Measurements from ENCODE around the gene PBX1. TPM values are rescaled to one million over a fixed set of nuclear protein-coding genes. Genes with fewer than 3 reads are reported as not detected.

PBX1 gene
- total and polyA plus RNA-seq, 2 experiments from 2014 or later = 9.7 to 38.8 TPM

- no peaks in the 10 kb centered on the region for H3K9me2 ChIP-seq (ENCODE audit: insufficient read depth)
- whole genome bisulfite sequencing, 2 experiments (ENCODE audit: low coverage in 1 of 2, low lambda C conversion rate in 2 of 2, missing lambda C conversion rate in 2 of 2) = 51 to 58% methylated on average over 3 of the region's 3 CpGs
- H3F3A ChIP-seq (ENCODE audit: insufficient read depth) = no peaks in the 10 kb centered on the region
- TF ChIP-seq EZH2 (IDR thresholded peaks at IDR 0.05; ENCODE audit: insufficient read depth, poor library complexity, severe bottlenecking) (no peak), EZH2phosphoT487 (IDR thresholded peaks at IDR 0.05; ENCODE audit: insufficient read depth, low read depth) (no peak)
- no peaks in the 10 kb centered on the region for H3K27me3 ChIP-seq (replicated peaks; ENCODE audit: insufficient read depth)
- no peak overlapping the region for H3K27ac ChIP-seq
- H3K36me3 ChIP-seq (ENCODE audit: low read depth) = no peaks in the 10 kb centered on the region
- no peak overlapping the region for H3K9ac ChIP-seq
- H3K4me3 ChIP-seq = no peak overlapping the region
- H2AFZ ChIP-seq = no peak overlapping the region
- no peaks in the 10 kb centered on the region for H3K79me2 ChIP-seq (ENCODE audit: insufficient read depth)
- in situ Hi-C loops (cut with MboI) = no loop called here
- no peaks in the 10 kb centered on the region for H3K9me3 ChIP-seq (ENCODE audit: low read depth)
- H3K4me1 ChIP-seq (ENCODE audit: insufficient read depth) = no peaks in the 10 kb centered on the region
- no peak overlapping the region for H3K4me2 ChIP-seq (ENCODE audit: unreplicated experiment)
- no peaks in the 10 kb centered on the region for H4K20me1 ChIP-seq (ENCODE audit: insufficient read depth)
- no peak for DNase-seq
These were observed 321.2 kb downstream of the PBX1 start for GRCh38 chr1:164880199-164880598.

- H3K4me3 ChIP-seq = no peak overlapping the region
- H3K4me2 ChIP-seq (ENCODE audit: unreplicated experiment) = no peak overlapping the region
- H3K9ac ChIP-seq = no peak overlapping the region
- no peaks in the 10 kb centered on the region for H3K79me2 ChIP-seq (ENCODE audit: insufficient read depth)
- H3K9me3 ChIP-seq (ENCODE audit: low read depth) = no peaks in the 10 kb centered on the region
- no peak for DNase-seq
- H3K27me3 ChIP-seq (replicated peaks; ENCODE audit: insufficient read depth) = no peaks in the 10 kb centered on the region
- no peaks in the 10 kb centered on the region for H3K4me1 ChIP-seq (ENCODE audit: insufficient read depth)
- H4K20me1 ChIP-seq (ENCODE audit: insufficient read depth) = no peaks in the 10 kb centered on the region
- WGBS, 2 experiments (ENCODE audit: low coverage in 1 of 2, low lambda C conversion rate in 2 of 2, missing lambda C conversion rate in 2 of 2) = 47 to 56% methylated on average over 2 of the region's 2 CpGs
- no peak overlapping the region for H3K27ac ChIP-seq
- in situ Hi-C loops (cut with MboI) = no loop called here
- H3K9me2 ChIP-seq (ENCODE audit: insufficient read depth) = no peaks in the 10 kb centered on the region
- H3K36me3 ChIP-seq (ENCODE audit: low read depth) = no peaks in the 10 kb centered on the region
- no peak overlapping the region for H2AFZ ChIP-seq
- TF ChIP-seq EZH2 (IDR thresholded peaks at IDR 0.05; ENCODE audit: insufficient read depth, poor library complexity, severe bottlenecking) (no peak), EZH2phosphoT487 (IDR thresholded peaks at IDR 0.05; ENCODE audit: insufficient read depth, low read depth) (no peak)
- H3F3A ChIP-seq (ENCODE audit: insufficient read depth) = no peaks in the 10 kb centered on the region
These were observed 321.7 kb downstream of the PBX1 start for GRCh38 chr1:164880644-164881043.

GRCh38 chr1:164885311-164885710, 326.3 kb downstream of the PBX1 start:
- Histone ChIP-seq H3K79me2 (ENCODE audit: insufficient read depth) (no peaks in the 10 kb centered on the region), H2AFZ (no peak overlapping the region), H3K4me3 (no peak overlapping the region), H4K20me1 (ENCODE audit: insufficient read depth) (no peaks in the 10 kb centered on the region), H3K27ac (no peak overlapping the region), H3K9ac (no peak overlapping the region), H3K4me2 (ENCODE audit: unreplicated experiment) (no peak overlapping the region), H3K36me3 (ENCODE audit: low read depth) (no peaks in the 10 kb centered on the region), H3F3A (ENCODE audit: insufficient read depth) (no peaks in the 10 kb centered on the region), H3K9me3 (ENCODE audit: low read depth) (no peaks in the 10 kb centered on the region), H3K27me3 (replicated peaks; ENCODE audit: insufficient read depth) (no peaks in the 10 kb centered on the region), H3K9me2 (ENCODE audit: insufficient read depth) (no peaks in the 10 kb centered on the region), H3K4me1 (ENCODE audit: insufficient read depth) (no peaks in the 10 kb centered on the region)
- WGBS, 2 experiments (ENCODE audit: low coverage in 1 of 2, low lambda C conversion rate in 2 of 2, missing lambda C conversion rate in 2 of 2) = 80 to 90% methylated on average over 4 of the region's 4 CpGs
- in situ Hi-C loops (cut with MboI) = no loop called here
- no peak for DNase-seq
- TF ChIP-seq EZH2 (IDR thresholded peaks at IDR 0.05; ENCODE audit: insufficient read depth, poor library complexity, severe bottlenecking) (no peak), EZH2phosphoT487 (IDR thresholded peaks at IDR 0.05; ENCODE audit: insufficient read depth, low read depth) (no peak)

- Histone ChIP-seq H4K20me1 (ENCODE audit: insufficient read depth) (no peaks in the 10 kb centered on the region), H3K9me2 (ENCODE audit: insufficient read depth) (no peaks in the 10 kb centered on the region), H3K4me2 (ENCODE audit: unreplicated experiment) (no peak overlapping the region), H2AFZ (no peak overlapping the region), H3K4me1 (ENCODE audit: insufficient read depth) (no peaks in the 10 kb centered on the region), H3K9me3 (ENCODE audit: low read depth) (no peaks in the 10 kb centered on the region), H3F3A (ENCODE audit: insufficient read depth) (no peaks in the 10 kb centered on the region), H3K36me3 (ENCODE audit: low read depth) (no peaks in the 10 kb centered on the region), H3K27me3 (replicated peaks; ENCODE audit: insufficient read depth) (no peaks in the 10 kb centered on the region), H3K4me3 (no peak overlapping the region), H3K27ac (no peak overlapping the region), H3K79me2 (ENCODE audit: insufficient read depth) (no peaks in the 10 kb centered on the region), H3K9ac (no peak overlapping the region)
- TF ChIP-seq EZH2 (IDR thresholded peaks at IDR 0.05; ENCODE audit: insufficient read depth, poor library complexity, severe bottlenecking) (no peak), EZH2phosphoT487 (IDR thresholded peaks at IDR 0.05; ENCODE audit: insufficient read depth, low read depth) (no peak)
- in situ Hi-C loops (cut with MboI) = no loop called here
- DNase-seq = no peak
- WGBS, 2 experiments (ENCODE audit: low coverage in 1 of 2, low lambda C conversion rate in 2 of 2, missing lambda C conversion rate in 2 of 2) = 87 to 92% methylated on average over 1 of the region's 1 CpG
These were observed 327.1 kb downstream of the PBX1 start for GRCh38 chr1:164886101-164886500.

DNA sequence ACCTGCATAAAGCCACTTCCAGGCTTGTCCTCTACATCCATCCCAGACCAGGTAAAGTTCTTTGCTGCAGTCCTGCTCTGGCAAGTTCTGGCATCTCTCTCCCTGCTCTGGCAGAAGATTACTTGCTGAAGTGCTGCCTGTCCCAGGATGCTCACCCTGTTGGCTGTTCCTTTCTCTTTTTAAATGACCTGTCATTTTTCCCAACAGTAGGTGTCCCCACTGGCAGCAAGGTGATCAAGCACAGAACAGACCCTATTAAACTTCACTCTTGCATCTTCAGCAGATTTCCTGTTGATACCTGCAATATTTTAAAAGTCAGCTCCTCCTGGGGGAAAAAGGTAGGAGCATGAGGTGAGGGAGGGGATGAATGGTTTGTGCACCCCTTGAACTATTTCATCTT, 332.6 kb downstream of the PBX1 start:
- no peak overlapping the region for H3K4me2 ChIP-seq (ENCODE audit: unreplicated experiment)
- H3K4me3 ChIP-seq = no peak overlapping the region
- in situ Hi-C loops (cut with MboI) = no loop called here
- no peak overlapping the region for H3K9ac ChIP-seq
- H3K36me3 ChIP-seq (ENCODE audit: low read depth) = no peaks in the 10 kb centered on the region
- H3K4me1 ChIP-seq (ENCODE audit: insufficient read depth) = no peaks in the 10 kb centered on the region
- H3K9me2 ChIP-seq (ENCODE audit: insufficient read depth) = no peaks in the 10 kb centered on the region
- no peaks in the 10 kb centered on the region for H3K9me3 ChIP-seq (ENCODE audit: low read depth)
- H3K27me3 ChIP-seq (replicated peaks; ENCODE audit: insufficient read depth) = no peaks in the 10 kb centered on the region
- TF ChIP-seq EZH2 (IDR thresholded peaks at IDR 0.05; ENCODE audit: insufficient read depth, poor library complexity, severe bottlenecking) = no peak
- TF ChIP-seq EZH2phosphoT487 (IDR thresholded peaks at IDR 0.05; ENCODE audit: insufficient read depth, low read depth) = no peak
- no peak overlapping the region for H3K27ac ChIP-seq
- H2AFZ ChIP-seq = no peak overlapping the region
- H4K20me1 ChIP-seq (ENCODE audit: insufficient read depth) = no peaks in the 10 kb centered on the region
- H3F3A ChIP-seq (ENCODE audit: insufficient read depth) = no peaks in the 10 kb centered on the region
- H3K79me2 ChIP-seq (ENCODE audit: insufficient read depth) = no peaks in the 10 kb centered on the region
- no peak for DNase-seq
